Measurements from ENCODE around the gene KAT14. TPM values are rescaled to one million over a fixed set of nuclear protein-coding genes. Genes with fewer than 3 reads are reported as not detected.
"Not testable (repeated sequence)": the region's sequence is repeated elsewhere in the genome, so short reads cannot be mapped to it uniquely, and the experiment has no call there.

The KAT14 gene
- total RNA-seq, 2 donors from 2014 or later: 35.2 to 51.0 TPM

GRCh38 chr20:18101125-18101810 is 36.4 kb upstream of the KAT14 start:
- Histone ChIP-seq H3K9ac (ENCODE audit: extremely low read depth, low read length, poor library complexity, severe bottlenecking) (peak overlapping the region; percentile 54), H3K9me3 (ENCODE audit: control insufficient read depth, low read length) (no peaks in the 10 kb centered on the region), H3K36me3 (ENCODE audit: control insufficient read depth, insufficient read depth, low read length) (no peaks in the 10 kb centered on the region), H3K27ac (ENCODE audit: low read depth, low read length) (no peak overlapping the region), H3K4me1 (ENCODE audit: control insufficient read depth, insufficient read depth, low read length) (peaks cover 3% of the 10 kb centered on the region), H3K27me3 (ENCODE audit: control insufficient read depth, insufficient read depth, low read length, poor library complexity, severe bottlenecking) (no peaks in the 10 kb centered on the region), H3K4me3 (ENCODE audit: low read length) (peak overlapping the region; percentile 8)
- TF ChIP-seq CTCF (conservative IDR thresholded peaks at IDR 0.05): no peak
- H3K27me3 Mint-ChIP-seq (ENCODE audit: insufficient read depth): peaks cover 46% of the 10 kb centered on the region
- peaks cover 27% of the 10 kb centered on the region for H3K4me1 Mint-ChIP-seq
- DNase-seq: peak; percentile 87
- no peaks in the 10 kb centered on the region for H3K36me3 Mint-ChIP-seq (ENCODE audit: low read depth)
- no peaks in the 10 kb centered on the region for H3K9me3 Mint-ChIP-seq
- 30 to 32% methylated on average over 6 to 7 of the region's 7 CpGs for WGBS, 2 experiments (ENCODE audit: insufficient coverage in 1 of 2, insufficient read length in 1 of 2)
- H3K4me3 Mint-ChIP-seq: peak overlapping the region; percentile 24
- H3K27ac Mint-ChIP-seq: peak overlapping the region; percentile 90

GRCh38 chr20:18103497-18103896 is 34.2 kb upstream of the KAT14 start:
- H3K4me1 ChIP-seq (ENCODE audit: control insufficient read depth, insufficient read depth, low read length): peaks cover 3% of the 10 kb centered on the region
- Mint-ChIP-seq H3K36me3 (ENCODE audit: low read depth) (no peaks in the 10 kb centered on the region), H3K27ac (peak overlapping the region; percentile 60), H3K4me3 (no peak overlapping the region), H3K27me3 (ENCODE audit: insufficient read depth) (peaks cover 57% of the 10 kb centered on the region), H3K4me1 (peaks cover 27% of the 10 kb centered on the region), H3K9me3 (peaks cover 5% of the 10 kb centered on the region)
- DNase-seq: no peak
- H3K4me3 ChIP-seq (ENCODE audit: low read length): no peak overlapping the region
- H3K27me3 ChIP-seq (ENCODE audit: control insufficient read depth, insufficient read depth, low read length, poor library complexity, severe bottlenecking): no peaks in the 10 kb centered on the region
- WGBS, 2 experiments (ENCODE audit: insufficient coverage in 1 of 2, insufficient read length in 1 of 2): 0% methylated on average over 1 of the region's 1 CpG; no CpG with 5 or more reads in 1 of the 2 experiments
- no peak for TF ChIP-seq CTCF (conservative IDR thresholded peaks at IDR 0.05)
- H3K9me3 ChIP-seq (ENCODE audit: control insufficient read depth, low read length): no peaks in the 10 kb centered on the region
- no peak overlapping the region for H3K27ac ChIP-seq (ENCODE audit: low read depth, low read length)
- no peak overlapping the region for H3K9ac ChIP-seq (ENCODE audit: extremely low read depth, low read length, poor library complexity, severe bottlenecking)
- no peaks in the 10 kb centered on the region for H3K36me3 ChIP-seq (ENCODE audit: control insufficient read depth, insufficient read depth, low read length)

GRCh38 chr20:18108326-18108725 is 29.3 kb upstream of the KAT14 start:
- Histone ChIP-seq H3K27ac (ENCODE audit: low read depth, low read length) (no peak overlapping the region), H3K9ac (ENCODE audit: extremely low read depth, low read length, poor library complexity, severe bottlenecking) (no peak overlapping the region), H3K4me3 (ENCODE audit: low read length) (no peak overlapping the region), H3K27me3 (ENCODE audit: control insufficient read depth, insufficient read depth, low read length, poor library complexity, severe bottlenecking) (no peaks in the 10 kb centered on the region), H3K36me3 (ENCODE audit: control insufficient read depth, insufficient read depth, low read length) (no peaks in the 10 kb centered on the region), H3K9me3 (ENCODE audit: control insufficient read depth, low read length) (no peaks in the 10 kb centered on the region), H3K4me1 (ENCODE audit: control insufficient read depth, insufficient read depth, low read length) (no peaks in the 10 kb centered on the region)
- peaks cover 51% of the 10 kb centered on the region for H3K27me3 Mint-ChIP-seq (ENCODE audit: insufficient read depth)
- no peak overlapping the region for H3K27ac Mint-ChIP-seq
- no peaks in the 10 kb centered on the region for H3K36me3 Mint-ChIP-seq (ENCODE audit: low read depth)
- TF ChIP-seq CTCF (conservative IDR thresholded peaks at IDR 0.05): no peak
- H3K4me3 Mint-ChIP-seq: no peak overlapping the region
- no peak for DNase-seq
- WGBS, 2 experiments (ENCODE audit: insufficient coverage in 1 of 2, insufficient read length in 1 of 2): 85 to 94% methylated on average over 2 of the region's 2 CpGs
- peaks cover 10% of the 10 kb centered on the region for H3K9me3 Mint-ChIP-seq
- H3K4me1 Mint-ChIP-seq: peaks cover 9% of the 10 kb centered on the region

- not testable (repeated sequence) for H3K4me1 Mint-ChIP-seq; H3K36me3 Mint-ChIP-seq (ENCODE audit: low read depth)
- WGBS, 2 experiments (ENCODE audit: insufficient coverage in 1 of 2, insufficient read length in 1 of 2): 83 to 100% methylated on average over 1 of the region's 1 CpG
These were observed 9.1 kb upstream of the KAT14 start for GRCh38 chr20:18128574-18128973.

More at GRCh38 chr20:18128574-18128973, 9.1 kb upstream of the KAT14 start:
- not testable (repeated sequence) for H3K27me3 ChIP-seq (ENCODE audit: control insufficient read depth, insufficient read depth, low read length, poor library complexity, severe bottlenecking); H3K9me3 ChIP-seq (ENCODE audit: control insufficient read depth, low read length); DNase-seq; H3K9me3 Mint-ChIP-seq; H3K4me3 ChIP-seq (ENCODE audit: low read length); H3K9ac ChIP-seq (ENCODE audit: extremely low read depth, low read length, poor library complexity, severe bottlenecking); H3K27ac ChIP-seq (ENCODE audit: low read depth, low read length); H3K36me3 ChIP-seq (ENCODE audit: control insufficient read depth, insufficient read depth, low read length); H3K4me1 ChIP-seq (ENCODE audit: control insufficient read depth, insufficient read depth, low read length); H3K4me3 Mint-ChIP-seq; H3K27ac Mint-ChIP-seq
- H3K27me3 Mint-ChIP-seq (ENCODE audit: insufficient read depth): peaks cover 39% of the 10 kb centered on the region

Measured in endodermal cell (in vitro differentiated cells).